ENCODE measurements around the gene CHAC2. TPM values are rescaled to one million over a fixed set of nuclear protein-coding genes. Genes with fewer than 3 reads are reported as not detected.

Gene CHAC2
- total RNA-seq, 1 donor from 2014 or later, result 3.6 TPM

- H3K4me3 ChIP-seq, result no peak overlapping the region
- H3K27ac ChIP-seq, result no peak overlapping the region
- ATAC-seq, result no peak
- H3K4me1 ChIP-seq, result no peaks in the 10 kb centered on the region
- intact Hi-C loops (cut with DNase I), result no loop called here
- DNase-seq, result no peak
- TF ChIP-seq CTCF (IDR thresholded peaks at IDR 0.05), result no peak
- H3K27me3 ChIP-seq, result no peaks in the 10 kb centered on the region
- H3K36me3 ChIP-seq, result no peaks in the 10 kb centered on the region
- H3K9me3 ChIP-seq, result no peaks in the 10 kb centered on the region
Observed at GRCh38 chr2:53737091-53737490, 30.5 kb upstream of the CHAC2 start.

- intact Hi-C loops (cut with DNase I), result no loop called here
- H3K9me3 ChIP-seq, result no peaks in the 10 kb centered on the region
- ATAC-seq, result no peak
- H3K36me3 ChIP-seq, result no peaks in the 10 kb centered on the region
- H3K4me3 ChIP-seq, result no peak overlapping the region
- no peaks in the 10 kb centered on the region for H3K27me3 ChIP-seq
- TF ChIP-seq CTCF (IDR thresholded peaks at IDR 0.05), result no peak
- H3K4me1 ChIP-seq, result no peaks in the 10 kb centered on the region
- H3K27ac ChIP-seq, result no peak overlapping the region
- DNase-seq, result no peak
Observed at GRCh38 chr2:53739032-53739431, 28.6 kb upstream of the CHAC2 start.

- intact Hi-C loops (cut with DNase I), result no loop called here
- H3K4me3 ChIP-seq, result no peak overlapping the region
- H3K27me3 ChIP-seq, result no peaks in the 10 kb centered on the region
- peak; percentile 33 for TF ChIP-seq CTCF (IDR thresholded peaks at IDR 0.05)
- no peaks in the 10 kb centered on the region for H3K36me3 ChIP-seq
- no peak overlapping the region for H3K27ac ChIP-seq
- H3K9me3 ChIP-seq, result no peaks in the 10 kb centered on the region
- DNase-seq (no peak), ATAC-seq (no peak)
- H3K4me1 ChIP-seq, result no peaks in the 10 kb centered on the region
Observed at GRCh38 chr2:53740170-53740569, 27.4 kb upstream of the CHAC2 start.

- no peak overlapping the region for H3K27ac ChIP-seq
- no peak for DNase-seq
- ATAC-seq, result no peak
- no peak overlapping the region for H3K4me3 ChIP-seq
- no peaks in the 10 kb centered on the region for H3K27me3 ChIP-seq
- peaks cover 28% of the 10 kb centered on the region for H3K36me3 ChIP-seq
- H3K4me1 ChIP-seq, result no peaks in the 10 kb centered on the region
- intact Hi-C loops (cut with DNase I), result no loop called here
- TF ChIP-seq CTCF (IDR thresholded peaks at IDR 0.05), result no peak
- H3K9me3 ChIP-seq, result no peaks in the 10 kb centered on the region
Observed at GRCh38 chr2:53744395-53745065, 23.1 kb upstream of the CHAC2 start.

GRCh38 chr2:53750041-53750768 is 17.4 kb upstream of the CHAC2 start:
- no peak overlapping the region for H3K4me3 ChIP-seq
- ATAC-seq, result no peak

More at GRCh38 chr2:53750041-53750768, 17.4 kb upstream of the CHAC2 start:
- Histone ChIP-seq H3K27ac (no peak overlapping the region), H3K36me3 (peaks cover 33% of the 10 kb centered on the region), H3K4me1 (no peaks in the 10 kb centered on the region), H3K9me3 (no peaks in the 10 kb centered on the region), H3K27me3 (no peaks in the 10 kb centered on the region)
- DNase-seq, result no peak
- no peak for TF ChIP-seq CTCF (IDR thresholded peaks at IDR 0.05)
- intact Hi-C loops (cut with DNase I), result no loop called here

Data from upper lobe of right lung (tissue), 1 donor.